GM18858 (cell line): ENCODE results near the gene SLC22A25.
"Not testable (repeated sequence)": the region's sequence is repeated elsewhere in the genome, so short reads cannot be mapped to it uniquely, and the experiment has no call there.

Experiments
- ATAC-seq: cut with Tn5 transposase; IDR thresholded peaks from one replicate; pipeline ENCODE4 v1.9.1; 2021; ENCODE audit not compliant: unreplicated experiment

Gene SLC22A25

GRCh38 chr11:63235471-63236461 lies 7.6 kb downstream of the SLC22A25 start:
- ATAC-seq, result not testable (repeated sequence)

- no peak for ATAC-seq
These were observed 13.6 kb downstream of the SLC22A25 start for GRCh38 chr11:63229815-63230214.

- ATAC-seq, result no peak
These were observed 15.8 kb downstream of the SLC22A25 start for GRCh38 chr11:63227521-63228107.

- no peak for ATAC-seq
These were observed 16.8 kb downstream of the SLC22A25 start for GRCh38 chr11:63226488-63227114.

- no peak for ATAC-seq
These were observed 29.3 kb downstream of the SLC22A25 start for GRCh38 chr11:63214093-63214492.

- no peak for ATAC-seq
These were observed 30.7 kb downstream of the SLC22A25 start for GRCh38 chr11:63212742-63213141.

GRCh38 chr11:63210111-63210510 lies 33.3 kb downstream of the SLC22A25 start:
- no peak for ATAC-seq
